Pons (tissue), 1 donor: ENCODE measurements around the gene SSU72.
"Not testable (repeated sequence)": the region's sequence is repeated elsewhere in the genome, so short reads cannot be mapped to it uniquely, and the experiment has no call there.

Source experiments
- DNase-seq: peaks from one replicate; pipeline ENCODE4 v3.0.0-alpha.2; 2016; ENCODE audit warnings: low spot score

Gene SSU72

DNA sequence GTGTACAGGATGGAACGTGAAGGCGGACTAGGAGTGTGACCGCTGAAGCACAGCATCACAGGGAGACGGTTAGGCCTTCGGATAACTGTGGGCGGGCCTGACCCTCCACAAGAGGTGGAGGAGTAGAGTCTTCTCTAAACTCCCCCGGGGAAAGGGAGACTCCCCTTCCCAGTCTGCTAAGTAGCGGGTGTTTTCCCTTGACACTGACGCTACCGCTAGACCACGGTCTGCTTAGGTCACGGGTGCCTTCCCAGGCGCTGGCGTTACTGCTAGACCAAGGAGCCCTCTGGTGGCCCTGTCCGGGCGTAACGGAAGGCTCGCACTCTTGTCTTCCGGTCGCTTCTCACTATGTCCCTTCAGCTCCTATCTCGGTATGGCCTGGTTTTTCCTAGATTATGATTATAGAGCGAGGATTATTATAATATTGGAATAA lies 69.3 kb downstream of the SSU72 start:
- DNase-seq = peak; percentile 40

DNA sequence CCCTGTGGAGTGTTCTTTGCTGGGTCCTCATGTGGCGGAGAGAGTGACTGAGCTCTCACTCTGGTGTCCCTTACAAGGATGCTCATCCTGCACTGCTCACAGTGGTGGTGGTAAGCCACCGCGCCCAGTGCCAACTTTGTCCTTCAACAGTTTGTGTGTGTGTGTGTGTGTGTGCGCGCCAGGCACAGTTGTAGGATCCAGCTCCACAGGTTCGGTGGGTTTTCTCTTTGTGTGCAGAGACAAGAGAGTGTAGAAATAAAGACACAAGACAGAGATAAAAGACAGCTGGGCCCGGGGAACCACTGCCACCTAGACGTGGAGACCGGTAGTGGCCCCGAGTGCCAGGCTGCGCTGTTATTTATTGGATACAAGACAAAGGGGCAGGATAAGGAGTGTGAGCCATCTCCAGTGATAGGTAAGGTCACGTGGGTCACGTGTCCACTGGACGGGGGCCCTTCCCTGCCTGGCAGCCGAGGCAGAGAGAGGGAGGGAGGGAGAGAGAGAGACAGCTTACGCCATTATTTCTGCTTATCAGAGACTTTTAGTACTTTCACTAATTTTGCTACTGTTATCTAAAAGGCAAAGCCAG lies 69.8 kb downstream of the SSU72 start:
- DNase-seq = peak; percentile 42

DNA sequence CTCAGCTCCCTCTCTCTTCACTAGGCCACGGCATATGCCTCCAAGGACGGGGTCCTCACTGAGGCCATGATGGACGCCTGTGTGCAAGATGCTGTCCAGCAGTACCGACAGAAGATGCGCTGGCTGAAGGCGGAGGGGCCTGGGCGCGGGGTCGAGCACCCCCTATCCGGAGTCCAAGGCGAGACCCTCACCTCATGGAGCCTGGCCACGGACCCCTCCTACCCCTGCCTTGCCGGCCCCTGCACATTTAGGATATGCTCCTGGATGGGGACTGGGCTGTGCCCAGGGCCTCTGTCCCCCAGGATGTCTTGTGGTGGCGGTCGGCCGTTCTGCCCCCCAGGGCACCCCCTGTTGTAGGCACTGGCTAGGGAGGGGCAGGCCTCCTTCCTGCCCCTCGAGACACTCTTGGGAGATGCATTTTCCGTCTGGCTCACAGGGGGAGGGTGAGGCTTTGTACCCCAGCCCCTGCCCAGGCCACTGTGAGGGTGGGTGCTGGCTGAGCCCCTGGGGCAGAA lies 79.1 kb downstream of the SSU72 start:
- DNase-seq = not testable (repeated sequence)

DNA sequence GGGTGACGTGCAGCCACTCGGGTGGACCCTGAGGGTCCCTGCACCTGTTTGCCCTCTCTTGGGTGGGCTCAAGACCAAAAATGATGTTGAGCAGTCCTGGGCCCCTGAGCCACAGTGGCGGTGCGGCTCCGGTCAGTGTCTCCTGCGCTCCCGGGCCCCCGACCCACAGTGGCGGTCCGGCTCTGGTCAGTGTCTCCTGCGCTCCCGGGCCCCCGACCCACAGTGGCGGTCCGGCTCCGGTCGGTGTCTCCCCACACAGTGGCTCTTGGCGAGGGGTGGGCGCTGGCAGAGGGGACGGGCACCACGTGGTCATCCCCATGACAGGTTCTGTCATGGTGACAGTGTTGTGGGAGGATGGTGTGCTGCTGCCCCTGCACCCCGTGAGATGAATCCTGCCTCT lies 80.4 kb downstream of the SSU72 start:
- not testable (repeated sequence) for DNase-seq
